ENCODE results near the gene HIP1R.
"Not testable (repeated sequence)": the region's sequence is repeated elsewhere in the genome, so short reads cannot be mapped to it uniquely, and the experiment has no call there.

Gene HIP1R

GRCh38 chr12:122894193-122895121, 59.2 kb downstream of the HIP1R start:
- no peak for DNase-seq

DNA sequence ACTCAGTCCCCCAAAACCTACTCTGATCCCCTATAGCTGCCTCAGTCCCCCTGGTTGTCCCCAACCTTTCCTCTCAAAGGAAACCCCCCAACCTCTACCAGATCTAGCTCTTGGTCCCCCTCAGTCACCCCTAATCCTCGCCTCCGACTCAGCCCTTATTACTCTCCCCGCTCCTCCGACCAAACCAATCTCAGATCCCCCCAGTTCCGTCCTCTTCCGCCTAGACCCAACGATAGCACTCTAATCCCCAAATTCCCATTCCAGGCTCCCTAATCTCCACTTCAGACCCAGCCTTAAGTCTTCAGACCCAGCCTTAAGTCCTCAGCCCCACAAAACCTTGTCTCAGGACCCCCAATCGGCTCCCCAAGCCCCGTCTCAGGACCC, 60.1 kb downstream of the HIP1R start:
- no peak for DNase-seq

- peak; percentile 91 for DNase-seq
Observed at GRCh38 chr12:122895704-122896636, 60.7 kb downstream of the HIP1R start, which contains the start of gene VPS37B. VPS37B (minus strand) TSS chr12:122896124; CDS start chr12:122896062, 62 bp downstream.

- DNase-seq, result no peak
Observed at GRCh38 chr12:122896662-122897061, 61.4 kb downstream of the HIP1R start.

DNA sequence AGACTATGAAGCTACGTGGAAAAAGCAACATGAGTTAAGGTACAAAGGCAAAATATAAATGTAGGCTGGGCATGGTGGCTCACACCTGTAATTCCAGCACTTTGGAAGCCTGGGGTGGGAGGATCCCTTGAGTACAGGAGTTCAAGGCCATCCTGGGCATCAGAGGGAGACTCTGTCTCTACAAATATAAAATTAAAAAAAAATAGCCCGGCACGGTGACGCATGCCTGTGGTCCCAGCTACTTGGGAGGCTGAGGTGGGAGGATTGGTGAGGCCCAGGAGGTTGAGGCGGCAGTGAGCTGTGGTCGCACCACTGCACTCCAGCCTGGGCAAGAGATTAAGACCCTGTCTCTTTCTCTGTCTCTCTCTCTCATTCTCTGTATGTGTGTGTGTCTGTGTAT, 64.6 kb downstream of the HIP1R start:
- DNase-seq, result no peak

GRCh38 chr12:122902854-122903692, 67.8 kb downstream of the HIP1R start:
- DNase-seq, result no peak

DNA sequence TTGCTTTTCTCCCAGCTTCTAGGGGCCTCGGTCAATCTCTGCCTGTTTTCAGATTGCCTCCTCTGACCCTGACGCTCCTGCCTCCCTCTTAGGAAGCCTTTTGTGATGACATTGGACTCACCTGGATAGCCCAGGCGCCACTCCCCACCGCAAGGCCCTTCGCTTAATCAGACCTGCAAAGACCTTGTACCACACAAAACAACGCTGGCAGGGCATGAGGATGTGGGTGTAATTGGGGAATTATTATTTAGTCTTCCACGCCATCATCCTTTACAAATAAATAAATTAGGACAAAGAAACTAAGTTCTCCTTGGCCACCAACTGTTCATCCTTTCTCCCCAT, 68.4 kb downstream of the HIP1R start:
- DNase-seq, result no peak

- DNase-seq, result not testable (repeated sequence)
Observed at GRCh38 chr12:122905258-122905657, 70.0 kb downstream of the HIP1R start.

DNA sequence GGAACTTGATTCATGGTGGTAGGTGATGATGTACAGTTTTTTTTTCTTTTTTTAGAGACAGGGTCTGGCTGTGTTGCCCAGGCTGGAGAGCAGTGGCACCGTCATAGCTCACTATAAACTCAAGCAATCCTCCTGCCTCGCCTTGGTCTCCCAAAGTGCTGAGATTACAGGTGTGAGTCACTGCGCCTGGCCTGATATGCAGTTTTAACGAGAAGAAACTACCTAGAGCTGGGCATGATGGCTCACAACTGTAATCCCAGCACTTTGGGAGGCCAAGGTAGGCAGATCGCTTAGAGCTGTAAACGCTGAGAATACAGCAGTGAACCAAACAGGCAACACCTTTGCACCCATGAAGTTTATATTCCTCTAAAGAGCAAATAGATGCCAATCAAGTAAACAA, 73.7 kb downstream of the HIP1R start:
- DNase-seq, result no peak

DNA sequence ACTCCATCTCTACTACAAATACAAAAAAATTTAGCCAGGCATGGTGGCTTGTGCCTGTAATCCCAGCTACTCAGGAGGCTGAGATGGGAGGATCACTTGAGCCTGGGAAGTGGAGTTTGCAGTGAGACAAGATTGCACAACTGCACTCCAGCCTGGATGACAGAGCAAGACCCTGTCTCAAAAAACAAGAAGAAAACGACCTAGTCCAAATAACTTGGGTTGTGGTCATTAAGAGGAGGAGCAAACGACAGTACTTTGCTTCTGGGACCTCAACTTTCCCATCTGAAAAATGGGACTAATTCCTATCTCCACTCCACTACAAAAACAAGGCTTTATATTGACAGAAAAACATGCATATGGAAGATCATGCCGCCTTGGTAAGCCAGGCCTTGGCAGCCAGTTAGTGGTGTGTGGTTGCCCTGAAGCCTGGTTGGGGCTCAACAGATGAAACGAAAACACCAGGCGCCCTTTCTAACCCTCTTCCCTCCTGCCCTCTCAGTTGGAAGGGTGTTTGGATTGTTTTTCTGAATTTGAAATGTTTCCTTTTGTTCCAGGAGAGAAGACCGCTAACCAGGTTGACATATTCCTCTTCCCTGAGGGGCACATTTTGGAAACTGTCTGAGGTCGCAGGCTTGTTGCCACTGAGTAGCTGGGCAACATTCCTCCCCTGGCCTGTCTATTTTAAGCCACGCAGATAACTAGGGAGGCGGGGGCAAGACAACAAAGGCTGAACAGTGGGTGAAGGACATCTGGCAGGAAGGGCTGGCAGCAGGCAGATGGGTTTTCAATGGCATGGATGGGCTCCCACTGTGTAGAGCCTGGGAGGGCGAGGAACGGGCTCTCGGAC, 74.4 kb downstream of the HIP1R start:
- DNase-seq, result no peak
